ENCODE results near the gene IGFALS.

The IGFALS gene

GRCh38 chr16:1790261-1790610 is 3.3 kb downstream of the IGFALS start:
- no peak for DNase-seq (ENCODE audit: low read depth in 2 of 2)

- no peak for DNase-seq (ENCODE audit: low read depth in 2 of 2)
Observed at GRCh38 chr16:1789643-1790045, 3.9 kb downstream of the IGFALS start.

- DNase-seq (ENCODE audit: low read depth in 2 of 2): no peak
Observed at GRCh38 chr16:1788708-1789100, 4.8 kb downstream of the IGFALS start.

- DNase-seq (ENCODE audit: low read depth in 2 of 2): no peak
Observed at GRCh38 chr16:1788095-1788707, 5.3 kb downstream of the IGFALS start.

- DNase-seq (ENCODE audit: low read depth in 2 of 2): no peak
Observed at GRCh38 chr16:1787322-1788094, 6.0 kb downstream of the IGFALS start.

- DNase-seq (ENCODE audit: low read depth in 2 of 2): no peak
Observed at GRCh38 chr16:1787056-1787321, 6.5 kb downstream of the IGFALS start.

- no peak for DNase-seq (ENCODE audit: low read depth in 2 of 2)
Observed at GRCh38 chr16:1786242-1787055, 7.1 kb downstream of the IGFALS start.

GRCh38 chr16:1785846-1786170 is 7.7 kb downstream of the IGFALS start:
- DNase-seq (ENCODE audit: low read depth in 2 of 2): no peak

GRCh38 chr16:1784977-1785845 is 8.3 kb downstream of the IGFALS start:
- no peak for DNase-seq (ENCODE audit: low read depth in 2 of 2)

- DNase-seq (ENCODE audit: low read depth in 2 of 2): peak; percentile 95 to 98
Observed at GRCh38 chr16:1782408-1783264, 10.9 kb downstream of the IGFALS start, which contains the start of the genes NUBP2 and SPSB3. NUBP2 (plus strand) TSS chr16:1782960; CDS start chr16:1783021, 61 bp downstream. SPSB3 (minus strand) TSS chr16:1782571; CDS start chr16:1781483, 1,088 bp downstream.

- peak in 1 of 2 donors; percentile 28 for DNase-seq (ENCODE audit: low read depth in 2 of 2)
Observed at GRCh38 chr16:1781758-1782407, 11.6 kb downstream of the IGFALS start.

- no peak for DNase-seq (ENCODE audit: low read depth in 2 of 2)
Observed at GRCh38 chr16:1781254-1781653, 12.3 kb downstream of the IGFALS start.

GRCh38 chr16:1780677-1781072 is 12.8 kb downstream of the IGFALS start:
- no peak for DNase-seq (ENCODE audit: low read depth in 2 of 2)

GRCh38 chr16:1779741-1780676 is 13.5 kb downstream of the IGFALS start:
- no peak for DNase-seq (ENCODE audit: low read depth in 2 of 2)

- DNase-seq (ENCODE audit: low read depth in 2 of 2): no peak
Observed at GRCh38 chr16:1779234-1779701, 14.2 kb downstream of the IGFALS start.

- DNase-seq (ENCODE audit: low read depth in 2 of 2): no peak
Observed at GRCh38 chr16:1778200-1779179, 15.0 kb downstream of the IGFALS start.

GRCh38 chr16:1777375-1778199 is 15.9 kb downstream of the IGFALS start:
- no peak for DNase-seq (ENCODE audit: low read depth in 2 of 2)

Data from stimulated activated CD8-positive, alpha-beta memory T cell treated with anti-CD3 and anti-CD28 coated beads, Interleukin-2, amount 100 ng/mL, for 48 hours (primary cell).